WTC11 (cell line): ENCODE results near the gene HPSE2. TPM values are rescaled to one million over a fixed set of nuclear protein-coding genes. Genes with fewer than 3 reads are reported as not detected.

Experiments used
- ATAC-seq: fragments of 200-7000 bp; cut with Tn5 transposase; 2 replicates; pipeline ENCODE4 v1.10.0; 2021; ENCODE audit warnings: mild to moderate bottlenecking, moderate library complexity
- CTCF ChIA-PET: fragments of 300-600 bp; sonication (Branson Sonifier 250); formaldehyde crosslinking; loops from one replicate; lab custom pipeline; 2021; ENCODE audit warnings: antibody characterized with exemption; lab: Charles Lee
- POLR2A ChIA-PET: fragments of 350-600 bp; sonication (Branson Sonifier 250); formaldehyde crosslinking; loops from one replicate; lab custom pipeline; 2021; ENCODE audit warnings: antibody characterized with exemption; lab: Charles Lee
- DNase-seq: peaks from one replicate; pipeline ENCODE4 v3.0.0; 2021; ENCODE audit warnings: low spot score
- H3K27ac Mint-ChIP-seq: 2 replicates; pipeline ENCODE4 v1.8.0; 2021; ENCODE audit warnings: mixed read lengths
- H3K27me3 Mint-ChIP-seq: 2 replicates; pipeline ENCODE4 v1.8.0; 2021; ENCODE audit warnings: low read depth, mild to moderate bottlenecking, moderate library complexity, mixed read lengths
- H3K36me3 Mint-ChIP-seq: 2 replicates; pipeline ENCODE4 v1.8.0; 2021; ENCODE audit warnings: mixed read lengths
- H3K4me1 Mint-ChIP-seq: 2 replicates; pipeline ENCODE4 v1.8.0; 2022; ENCODE audit warnings: mixed read lengths
- H3K4me3 Mint-ChIP-seq: 2 replicates; pipeline ENCODE4 v1.8.0; 2021; ENCODE audit warnings: mild to moderate bottlenecking, moderate library complexity, mixed read lengths
- H3K9me3 Mint-ChIP-seq: 2 replicates; pipeline ENCODE4 v1.8.0; 2021; ENCODE audit warnings: mixed read lengths
- AFF4 ChIP-seq: sonication (generic); formaldehyde crosslinking; IDR thresholded peaks from 2 replicates; pipeline ENCODE4 v1.8.1; 2023; ENCODE audit warnings: mild to moderate bottlenecking, missing genetic modification reagents, borderline replicate concordance
- ESRRA ChIP-seq: sonication (generic); formaldehyde crosslinking; IDR thresholded peaks from 2 replicates; pipeline ENCODE4 v1.8.1; 2022; ENCODE audit warnings: mild to moderate bottlenecking, missing genetic modification reagents, borderline replicate concordance
- ETV6 ChIP-seq: sonication (generic); formaldehyde crosslinking; IDR thresholded peaks from 2 replicates; pipeline ENCODE4 v1.8.1; 2022; ENCODE audit warnings: mild to moderate bottlenecking, missing genetic modification reagents
- HMGXB4 ChIP-seq: sonication (generic); formaldehyde crosslinking; IDR thresholded peaks from 2 replicates; pipeline ENCODE4 v1.8.1; 2023; ENCODE audit warnings: mild to moderate bottlenecking, moderate library complexity, missing genetic modification reagents
- PREB ChIP-seq: sonication (generic); formaldehyde crosslinking; IDR thresholded peaks from 2 replicates; pipeline ENCODE4 v1.8.1; 2022; ENCODE audit warnings: mild to moderate bottlenecking, missing genetic modification reagents, moderate library complexity, borderline replicate concordance
- RORB ChIP-seq: fragments of 250-450 bp; sonication (Bioruptor Pico); IDR thresholded peaks from 2 replicates; pipeline ENCODE4 v1.9.0; 2021; ENCODE audit warnings: mild to moderate bottlenecking
- TCF7 ChIP-seq: sonication (generic); formaldehyde crosslinking; IDR thresholded peaks from 2 replicates; pipeline ENCODE4 v1.8.0; 2022; ENCODE audit warnings: mild to moderate bottlenecking, low read depth, missing genetic modification reagents, moderate library complexity
- USF2 ChIP-seq: sonication (generic); formaldehyde crosslinking; IDR thresholded peaks from 2 replicates; pipeline ENCODE4 v1.8.1; 2023; ENCODE audit warnings: mild to moderate bottlenecking, missing genetic modification reagents, moderate library complexity
- ZNF138 ChIP-seq: sonication (generic); formaldehyde crosslinking; conservative IDR thresholded peaks from 2 replicates; pipeline ENCODE4 v1.8.1; 2022; ENCODE audit warnings: mild to moderate bottlenecking, moderate library complexity, missing genetic modification reagents
- ZNF396 ChIP-seq: fragments of 250-450 bp; sonication (Bioruptor Pico); IDR thresholded peaks from 2 replicates; pipeline ENCODE4 v1.8.0; 2021; ENCODE audit warnings: mild to moderate bottlenecking, moderate library complexity, borderline replicate concordance
- ZNF532 ChIP-seq: fragments of 250-450 bp; sonication (Bioruptor Pico); IDR thresholded peaks from 2 replicates; pipeline ENCODE4 v1.9.0; 2021; ENCODE audit warnings: mild to moderate bottlenecking, borderline replicate concordance
- total RNA-seq: library from RNA; stranded (reverse); gene quantifications from 3 replicates; pipeline ENCODE4 v1.2.3, GENCODE V29; 2021

Gene HPSE2
- total RNA-seq, 1 experiment from 2014 or later: 0.66 TPM

GRCh38 chr10:98589691-98590090 is 646.0 kb downstream of the HPSE2 start (continued):
- TF ChIP-seq ZNF532 (CRISPR knock-in tag): no peak
- TF ChIP-seq RORB: no peak
- no peak for TF ChIP-seq HMGXB4 (CRISPR knock-in tag)
- no peak for TF ChIP-seq TCF7 (CRISPR knock-in tag)
- TF ChIP-seq ZNF396 (CRISPR knock-in tag): no peak

- ATAC-seq (no peak), DNase-seq (no peak)
- CTCF ChIA-PET: no interaction called here
- Mint-ChIP-seq H3K36me3 (no peaks in the 10 kb centered on the region), H3K4me1 (no peaks in the 10 kb centered on the region; the same call in 1 of the 2 replicates), H3K4me3 (no peak overlapping the region), H3K27ac (no peak overlapping the region), H3K27me3 (no peaks in the 10 kb centered on the region; the same call in 1 of the 2 replicates), H3K9me3 (no peaks in the 10 kb centered on the region)
- no peak for TF ChIP-seq ESRRA
- no peak for TF ChIP-seq PREB
- no peak for TF ChIP-seq AFF4 (CRISPR knock-in tag)
- no peak for TF ChIP-seq USF2
- TF ChIP-seq ETV6: no peak
- TF ChIP-seq ZNF138 (CRISPR knock-in tag): no peak
- POLR2A ChIA-PET: no interaction called here
Measured at GRCh38 chr10:98589007-98589406, 646.6 kb downstream of the HPSE2 start.
